Measurements from ENCODE around the gene SNTG2. TPM values are rescaled to one million over a fixed set of nuclear protein-coding genes. Genes with fewer than 3 reads are reported as not detected.

SNTG2 gene
- total RNA-seq, 4 donors from 2014 or later = 4.2 to 14.2 (median 9.2) TPM

GRCh38 chr2:955829-956731 lies 5.4 kb downstream of the SNTG2 start:
- Histone ChIP-seq H3K27me3 (no peaks in the 10 kb centered on the region), H3K36me3 (no peaks in the 10 kb centered on the region), H3K4me1 (peaks cover 0 to 5% of the 10 kb centered on the region in 2 donors), H3K9me3 (no peaks in the 10 kb centered on the region), H3K27ac (no peak overlapping the region), H3K4me3 (replicated peaks in 1 of 3) (no peak overlapping the region)
- TF ChIP-seq, protein P1, sequence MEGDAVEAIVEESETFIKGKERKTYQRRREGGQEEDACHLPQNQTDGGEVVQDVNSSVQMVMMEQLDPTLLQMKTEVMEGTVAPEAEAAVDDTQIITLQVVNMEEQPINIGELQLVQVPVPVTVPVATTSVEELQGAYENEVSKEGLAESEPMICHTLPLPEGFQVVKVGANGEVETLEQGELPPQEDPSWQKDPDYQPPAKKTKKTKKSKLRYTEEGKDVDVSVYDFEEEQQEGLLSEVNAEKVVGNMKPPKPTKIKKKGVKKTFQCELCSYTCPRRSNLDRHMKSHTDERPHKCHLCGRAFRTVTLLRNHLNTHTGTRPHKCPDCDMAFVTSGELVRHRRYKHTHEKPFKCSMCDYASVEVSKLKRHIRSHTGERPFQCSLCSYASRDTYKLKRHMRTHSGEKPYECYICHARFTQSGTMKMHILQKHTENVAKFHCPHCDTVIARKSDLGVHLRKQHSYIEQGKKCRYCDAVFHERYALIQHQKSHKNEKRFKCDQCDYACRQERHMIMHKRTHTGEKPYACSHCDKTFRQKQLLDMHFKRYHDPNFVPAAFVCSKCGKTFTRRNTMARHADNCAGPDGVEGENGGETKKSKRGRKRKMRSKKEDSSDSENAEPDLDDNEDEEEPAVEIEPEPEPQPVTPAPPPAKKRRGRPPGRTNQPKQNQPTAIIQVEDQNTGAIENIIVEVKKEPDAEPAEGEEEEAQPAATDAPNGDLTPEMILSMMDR (IDR thresholded peaks at IDR 0.05) = no peak
- no peak for TF ChIP-seq POLR2A (IDR thresholded peaks at IDR 0.05)
- WGBS, 2 donors = 83 to 90% methylated on average over 21 to 22 of the region's 33 CpGs
- intact Hi-C loops (cut with DNase I) = loop anchor here (10.0 kb wide), 1 partner anchor 589 kb away; no protein-coding TSS in a partner anchor
- no peak for DNase-seq

- 91 to 94% methylated on average over 10 of the region's 10 CpGs for WGBS, 2 donors
- intact Hi-C loops (cut with DNase I) = loop anchor here (10.0 kb wide), 1 partner anchor 585 kb away; no protein-coding TSS in a partner anchor
- DNase-seq = no peak
Observed at GRCh38 chr2:959457-959856, 8.8 kb downstream of the SNTG2 start.

GRCh38 chr2:960061-960736 lies 9.6 kb downstream of the SNTG2 start:
- no peaks in the 10 kb centered on the region for H3K9me3 ChIP-seq
- H3K4me1 ChIP-seq = peaks cover 0 to 7% of the 10 kb centered on the region in 2 donors
- TF ChIP-seq, protein P1 (IDR thresholded peaks at IDR 0.05) = no peak
- no peak for TF ChIP-seq POLR2A (IDR thresholded peaks at IDR 0.05)
- H3K27me3 ChIP-seq = no peaks in the 10 kb centered on the region
- no peaks in the 10 kb centered on the region for H3K36me3 ChIP-seq
- intact Hi-C loops (cut with DNase I) = no loop called here
- H3K4me3 ChIP-seq (replicated peaks in 1 of 3) = no peak overlapping the region
- no peak for DNase-seq
- H3K27ac ChIP-seq = no peak overlapping the region
- 91 to 92% methylated on average over 12 to 14 of the region's 14 CpGs for WGBS, 2 donors

More at GRCh38 chr2:959457-959856, 8.8 kb downstream of the SNTG2 start:
- Histone ChIP-seq H3K36me3 (no peaks in the 10 kb centered on the region), H3K9me3 (no peaks in the 10 kb centered on the region), H3K27ac (no peak overlapping the region), H3K4me1 (peaks cover 0 to 7% of the 10 kb centered on the region in 2 donors), H3K27me3 (no peaks in the 10 kb centered on the region), H3K4me3 (replicated peaks in 1 of 3) (no peak overlapping the region)
- TF ChIP-seq, protein P1 (IDR thresholded peaks at IDR 0.05) = no peak
- no peak for TF ChIP-seq POLR2A (IDR thresholded peaks at IDR 0.05)

DNA sequence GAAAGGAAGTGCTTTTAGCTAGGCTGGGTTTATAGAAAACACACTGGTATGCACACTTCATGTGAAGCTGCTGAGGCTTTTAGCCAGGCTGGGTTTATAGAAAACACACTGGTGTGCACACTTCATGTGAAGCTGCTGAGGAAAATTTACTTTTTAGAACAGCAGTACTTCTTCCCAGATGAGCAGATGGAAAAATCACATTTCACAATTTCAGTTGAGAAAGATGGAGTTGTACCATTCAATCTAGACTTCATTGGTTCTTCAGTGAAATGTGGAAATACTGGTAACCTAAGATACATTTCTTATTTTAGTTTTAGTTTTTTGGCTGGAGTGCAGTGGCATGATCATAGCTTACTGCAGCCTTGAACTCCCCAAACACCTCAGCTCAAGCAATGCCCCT lies 11.1 kb downstream of the SNTG2 start:
- intact Hi-C loops (cut with DNase I) = no loop called here
- TF ChIP-seq, protein P1 (IDR thresholded peaks at IDR 0.05) = no peak
- no peak for TF ChIP-seq POLR2A (IDR thresholded peaks at IDR 0.05)
- no peaks in the 10 kb centered on the region for H3K36me3 ChIP-seq
- H3K27ac ChIP-seq = no peak overlapping the region
- H3K4me1 ChIP-seq = peaks cover 0 to 7% of the 10 kb centered on the region in 2 donors
- no peaks in the 10 kb centered on the region for H3K9me3 ChIP-seq
- no peak for DNase-seq
- H3K27me3 ChIP-seq = no peaks in the 10 kb centered on the region
- no peak overlapping the region for H3K4me3 ChIP-seq (replicated peaks in 1 of 3)
